Activated CD4-positive, CD25-positive, alpha-beta regulatory T cell treated with anti-CD3 and anti-CD28 coated beads, Interleukin-2, amount 50 U/mL, for 72 hours (primary cell): ENCODE results near the gene ZFPM1.
A peak's percentile ranks its signal among the peaks of the same experiment; 100 is the strongest.

ENCODE experiments used
- DNase-seq: peaks from one replicate; pipeline ENCODE4 v3.0.0; 2021

The ZFPM1 gene

GRCh38 chr16:88452482-88453216 is 431 bp upstream of the ZFPM1 start:
- peak; percentile 100 for DNase-seq

- peak; percentile 54 for DNase-seq
Observed at GRCh38 chr16:88453611-88454522, 787 bp downstream of the ZFPM1 start.

DNA sequence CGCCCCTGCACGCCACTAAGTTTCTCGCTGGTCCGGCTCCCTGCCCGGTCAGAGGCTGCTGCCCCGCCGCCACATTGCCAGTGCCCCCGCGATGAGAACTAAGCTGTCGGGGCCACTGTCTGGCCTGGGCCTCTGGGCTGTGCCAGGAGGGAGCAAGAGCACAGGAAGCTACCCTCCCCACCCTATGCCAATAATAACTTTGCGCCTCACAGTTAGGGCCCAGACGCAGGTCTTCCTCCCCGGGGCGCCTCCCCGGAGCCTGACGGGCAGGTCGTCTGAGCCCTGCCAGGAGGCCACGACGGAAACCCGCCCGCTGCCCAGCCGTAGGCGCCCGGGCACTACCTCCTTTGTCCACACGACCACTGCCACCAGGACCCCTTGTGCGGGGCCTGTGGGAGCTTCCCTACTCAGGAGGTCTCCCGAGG is 1.5 kb downstream of the ZFPM1 start:
- DNase-seq, result peak; percentile 64

GRCh38 chr16:88455610-88456355 is 2.7 kb downstream of the ZFPM1 start:
- peak; percentile 82 for DNase-seq

DNA sequence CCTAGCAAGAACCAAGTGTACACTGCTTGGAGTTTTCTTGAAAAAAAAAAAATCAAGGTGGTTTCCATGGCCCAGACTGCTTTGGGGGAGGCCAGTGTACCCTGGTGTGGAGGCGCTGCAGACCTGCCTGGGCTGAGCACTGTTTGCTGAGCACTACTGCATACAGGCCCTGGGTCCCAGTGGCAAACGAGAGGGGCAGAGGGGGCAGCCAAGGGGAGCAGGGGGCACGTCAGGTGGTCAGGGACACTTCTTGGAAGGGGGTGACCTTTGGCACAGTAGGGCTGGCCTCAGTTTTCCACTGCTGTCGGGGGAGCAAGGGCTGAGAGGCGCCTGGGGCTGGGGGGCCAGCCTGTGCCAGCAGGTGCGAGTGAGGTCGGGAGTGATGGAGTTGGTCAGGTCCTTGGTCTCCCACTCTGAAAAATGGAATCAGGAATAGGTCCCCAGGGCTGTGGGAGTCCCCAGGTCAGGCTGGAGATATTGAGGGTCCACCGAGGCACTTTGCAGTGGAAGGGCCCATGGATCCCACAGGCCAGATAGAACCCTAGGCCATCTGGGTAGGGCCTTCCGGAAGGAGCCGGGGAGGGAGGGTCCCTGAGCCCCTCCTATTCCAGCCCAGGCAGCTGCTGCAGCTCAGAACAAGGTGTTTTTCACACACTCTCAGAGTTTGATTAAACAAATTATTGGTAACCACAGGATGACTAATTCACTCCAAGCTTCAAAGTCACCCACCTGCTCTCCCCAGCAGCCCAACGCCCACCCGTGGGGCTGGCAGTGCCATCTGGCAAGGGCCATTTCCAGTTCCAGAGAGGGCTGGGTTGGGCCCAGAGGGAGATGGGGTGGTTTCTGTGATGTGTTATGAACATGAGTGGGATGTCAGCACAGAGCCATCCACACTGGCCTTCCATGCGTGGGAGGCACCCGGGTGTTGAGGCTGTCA is 3.5 kb downstream of the ZFPM1 start:
- DNase-seq, result peak; percentile 71

DNA sequence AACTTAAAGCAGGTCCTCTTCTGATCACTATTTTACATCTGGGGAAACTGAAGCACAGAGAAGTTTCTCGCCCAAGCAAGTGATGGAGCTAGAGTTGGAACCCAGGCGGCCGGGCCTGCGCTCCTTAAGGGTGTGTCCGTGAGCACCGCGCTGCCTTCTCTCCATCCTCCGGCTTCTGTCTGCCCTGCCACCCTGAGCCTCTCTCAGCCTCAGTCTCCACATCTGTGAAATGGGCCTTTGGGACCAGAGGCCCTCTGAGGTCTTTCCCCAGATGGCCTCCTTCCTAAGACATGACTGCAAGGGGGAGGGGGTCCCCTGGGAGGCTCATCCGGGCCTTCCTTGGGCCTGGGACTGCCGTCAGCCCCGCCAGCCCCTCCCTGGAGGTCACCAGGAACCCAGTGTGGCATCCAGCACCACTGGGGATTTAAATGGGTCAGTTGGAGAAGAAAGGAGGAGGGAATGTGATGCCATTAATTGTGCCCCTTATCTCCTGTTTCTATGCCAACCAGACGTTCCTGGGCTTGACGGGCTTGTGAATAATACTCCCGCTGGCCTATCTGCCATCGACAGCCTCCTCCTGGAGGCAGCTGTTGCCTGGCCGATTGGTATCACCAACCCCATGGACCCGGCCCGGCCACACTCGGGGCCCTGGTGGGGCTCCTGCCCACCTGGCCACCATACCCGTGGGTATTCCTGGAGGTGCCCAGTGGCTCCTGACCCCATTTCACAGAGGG is 5.1 kb downstream of the ZFPM1 start:
- no peak for DNase-seq

DNA sequence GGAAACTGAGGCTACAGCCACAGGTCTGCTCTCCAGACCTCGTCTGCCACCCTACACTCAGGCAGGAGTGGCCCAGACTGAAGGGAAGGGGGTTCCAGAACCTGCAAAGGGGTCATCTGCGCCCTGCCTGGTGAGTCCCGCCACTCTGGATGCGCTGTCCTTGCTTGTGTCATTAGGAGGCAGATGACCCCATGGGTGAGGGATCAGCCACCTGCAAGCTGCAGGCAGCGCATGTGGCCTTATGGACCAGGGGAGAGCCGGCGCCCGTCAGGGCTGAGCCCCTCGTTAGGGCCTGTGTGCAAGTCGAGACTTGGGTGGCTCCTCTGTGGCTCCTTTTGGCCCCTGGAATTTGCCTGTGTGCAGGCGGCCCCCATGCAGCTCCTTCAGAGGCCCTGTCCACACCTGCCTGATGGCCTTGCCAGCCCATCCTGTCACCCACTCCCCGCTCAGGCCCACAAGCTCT is 5.7 kb downstream of the ZFPM1 start:
- DNase-seq, result no peak

DNA sequence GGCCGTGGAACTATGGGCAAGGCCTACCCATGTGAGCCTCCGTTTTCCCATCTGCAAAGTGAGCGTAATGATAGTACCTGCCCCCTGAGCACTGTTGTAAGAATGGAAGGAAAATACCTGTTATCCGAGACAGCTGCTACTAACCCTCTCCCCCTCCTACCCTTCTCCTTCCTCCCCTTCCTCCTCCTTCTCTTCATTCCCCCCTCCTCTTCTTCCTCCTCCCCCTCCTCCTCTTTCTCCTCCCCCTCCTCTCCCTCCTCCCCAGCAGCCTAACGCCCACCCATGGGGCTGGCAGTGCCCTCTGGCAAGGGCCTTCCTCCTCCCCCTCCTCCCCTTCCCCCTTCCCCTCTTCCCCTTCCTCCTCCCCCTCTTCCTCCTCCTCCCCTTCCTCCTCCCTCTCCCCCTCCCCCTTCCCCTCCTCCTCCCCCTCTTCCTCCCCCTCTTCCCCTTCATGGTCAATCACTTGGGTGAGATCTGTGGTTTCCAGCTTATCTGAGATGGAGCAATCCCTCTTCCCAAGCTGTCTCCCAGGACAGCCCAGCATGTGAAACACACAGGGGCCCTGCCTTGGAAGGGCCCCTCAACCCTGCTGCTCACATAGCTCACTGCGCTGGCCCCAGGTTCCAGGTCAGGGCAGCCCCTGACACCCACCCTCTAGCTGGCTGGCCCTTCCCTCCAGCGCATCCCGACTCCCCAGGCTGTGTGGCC is 6.4 kb downstream of the ZFPM1 start:
- DNase-seq, result no peak

- DNase-seq, result no peak
Observed at GRCh38 chr16:88460496-88461330, 7.6 kb downstream of the ZFPM1 start.

DNA sequence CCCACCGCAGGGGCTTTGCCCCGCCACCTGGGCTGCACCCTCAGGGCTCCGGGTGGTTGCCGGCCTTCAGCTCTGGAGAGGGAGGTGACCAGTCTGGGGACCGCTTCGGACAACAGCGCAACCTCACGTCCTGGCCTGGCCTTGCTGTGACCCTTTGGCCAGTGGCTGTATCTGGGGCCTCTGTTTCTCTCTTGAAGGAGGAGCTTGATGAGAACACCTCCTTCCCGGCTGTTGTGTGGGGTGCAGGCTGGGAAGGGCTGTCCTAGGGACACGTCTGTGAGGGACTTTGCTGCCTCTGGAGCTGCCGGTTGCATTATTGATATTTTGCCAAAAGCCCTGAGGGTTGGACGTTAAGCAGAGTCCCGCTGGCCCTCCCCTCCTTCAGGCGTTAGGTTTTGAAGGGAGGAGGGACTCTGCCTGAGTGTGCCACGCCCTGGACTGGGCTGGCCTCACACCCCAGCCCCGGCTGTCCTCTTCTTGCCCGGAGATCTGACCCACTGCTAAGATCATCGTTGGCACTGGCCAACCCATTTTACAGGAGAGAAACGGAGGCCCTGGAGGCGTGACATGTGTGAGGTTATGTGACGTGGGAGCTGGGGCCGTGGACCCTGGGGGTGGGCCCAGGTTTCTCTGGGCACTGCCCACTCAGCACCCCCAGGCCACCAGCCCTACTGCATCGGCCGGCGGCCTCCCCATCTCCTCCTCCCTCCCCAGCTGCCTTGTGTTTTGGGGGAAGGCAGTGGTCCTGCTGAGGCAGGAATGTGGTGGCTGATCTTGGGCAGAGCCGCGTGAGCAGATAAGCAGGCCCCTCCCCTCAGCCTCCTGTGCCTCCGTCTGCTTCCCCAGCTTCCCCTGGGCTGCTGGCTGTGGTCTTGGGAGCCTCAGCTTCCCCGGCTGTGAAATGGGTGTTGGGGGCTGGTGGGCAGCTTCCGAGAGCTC is 8.5 kb downstream of the ZFPM1 start:
- DNase-seq, result no peak

- DNase-seq, result no peak
Observed at GRCh38 chr16:88462396-88462795, 9.3 kb downstream of the ZFPM1 start.

- DNase-seq, result no peak
Observed at GRCh38 chr16:88463411-88463810, 10.3 kb downstream of the ZFPM1 start.

DNA sequence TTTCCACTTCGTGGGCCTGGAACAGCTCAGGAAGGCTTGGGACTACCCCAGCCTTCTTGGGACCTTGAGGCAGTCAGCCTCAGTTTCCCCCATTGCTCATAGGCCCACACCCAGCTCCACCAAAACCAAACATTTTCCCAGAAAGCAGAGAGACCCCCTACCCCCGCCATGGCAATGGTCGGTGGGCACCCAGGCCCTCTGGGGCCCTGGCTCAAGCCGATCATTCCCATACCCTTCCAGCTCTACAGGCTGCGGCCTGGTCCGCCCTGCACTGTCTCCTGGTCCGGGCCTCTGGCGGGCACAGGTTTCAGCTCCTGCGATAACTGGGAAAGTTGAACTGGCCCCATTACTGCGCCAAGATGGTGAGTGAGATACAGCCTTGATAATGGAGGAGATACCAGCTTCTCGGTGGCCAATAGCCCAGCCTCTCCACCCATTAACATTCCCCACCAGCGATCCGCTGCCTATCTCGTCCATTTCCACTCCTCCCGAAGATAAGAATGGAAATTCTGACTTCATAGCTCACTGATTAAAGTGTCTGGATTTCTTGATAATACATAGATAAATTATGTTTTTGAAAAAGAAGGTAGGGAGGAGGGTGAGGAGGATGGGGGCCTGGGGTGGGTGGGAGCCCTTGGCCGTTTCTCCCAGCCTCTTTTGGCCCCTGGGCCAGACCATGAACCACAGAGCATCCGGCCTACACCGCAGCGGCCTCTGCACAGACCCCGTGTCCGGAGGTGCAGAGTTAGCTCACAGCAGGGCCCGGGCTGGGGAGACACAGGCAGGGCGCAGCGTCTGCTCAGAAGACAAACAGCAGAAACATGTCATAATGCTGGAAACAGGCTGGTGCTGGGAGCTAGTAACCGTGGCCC is 11.6 kb downstream of the ZFPM1 start:
- no peak for DNase-seq

- no peak for DNase-seq
Observed at GRCh38 chr16:88465387-88465983, 12.4 kb downstream of the ZFPM1 start.

GRCh38 chr16:88466175-88466862 is 13.2 kb downstream of the ZFPM1 start:
- DNase-seq, result no peak

DNA sequence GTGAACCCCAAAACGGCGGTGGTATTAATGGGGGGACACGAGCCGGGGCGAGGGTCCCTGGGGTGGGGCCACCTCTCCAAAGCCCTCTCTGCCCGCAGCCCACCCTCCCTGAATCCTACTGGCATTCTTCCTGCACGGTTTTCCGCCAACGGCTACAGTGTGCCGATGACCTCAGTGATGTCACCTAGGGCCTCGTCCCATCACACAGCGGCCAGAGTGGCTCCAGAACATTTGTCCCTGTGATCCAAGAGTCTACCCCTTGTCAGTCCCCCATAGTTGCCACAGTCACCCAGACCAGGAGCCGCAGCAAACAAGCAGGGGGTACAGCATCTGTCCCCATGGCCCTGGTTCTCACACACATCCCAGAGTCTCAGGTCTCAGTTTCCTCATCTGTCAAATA is 13.9 kb downstream of the ZFPM1 start:
- no peak for DNase-seq
